Keratinocyte (primary cell): ENCODE results near the gene TECPR1. TPM values are rescaled to one million over a fixed set of nuclear protein-coding genes. Genes with fewer than 3 reads are reported as not detected.

ENCODE experiments used
- DNase-seq: peaks from one replicate; pipeline ENCODE4 v3.0.0-alpha.2; 2011; ENCODE audit warnings: low read depth, missing footprints, low spot score
- FAIRE-seq: peaks from 2 replicates; lab custom pipeline; 2011; peaks lifted over from hg19 to GRCh38; lab: Jason Lieb, UNC
- H2AFZ ChIP-seq: 2 replicates; pipeline ENCODE4 v1.6.0; 2012; ENCODE audit warnings: low read length, control low read depth, inconsistent platforms; ENCODE audit not compliant: control insufficient read depth
- H3K27ac ChIP-seq: 2 replicates; pipeline ENCODE4 v1.5.1; 2011; ENCODE audit warnings: low read length; ENCODE audit not compliant: control insufficient read depth, insufficient read depth
- H3K27me3 ChIP-seq: 3 replicates; pipeline ENCODE4 v1.6.0; 2011; ENCODE audit warnings: low read length; ENCODE audit not compliant: control insufficient read depth, insufficient read depth; ENCODE audit errors: extremely low read depth
- H3K36me3 ChIP-seq, 2 experiments: 2 replicates in 1 of 2; 3 replicates in 1 of 2; pipeline ENCODE4 v1.5.1; 2011; ENCODE audit warnings: low read length in 2 of 2, mild to moderate bottlenecking in 1 of 2; ENCODE audit not compliant: control insufficient read depth in 2 of 2, insufficient read depth in 2 of 2; ENCODE audit errors: extremely low read depth in 1 of 2
- H3K4me1 ChIP-seq: 3 replicates; pipeline ENCODE4 v1.5.1; 2011; ENCODE audit warnings: low read length; ENCODE audit not compliant: control insufficient read depth, insufficient read depth; ENCODE audit errors: extremely low read depth
- H3K4me2 ChIP-seq: 3 replicates; pipeline ENCODE4 v1.6.0; 2011; ENCODE audit warnings: low read depth, low read length; ENCODE audit not compliant: control insufficient read depth, insufficient read depth; ENCODE audit errors: extremely low read depth
- H3K4me3 ChIP-seq, 3 experiments: fragments of 200-600 bp in 1 of 3; sonication (generic) in 1 of 3; 2 replicates in 2 of 3; 3 replicates in 1 of 3; pipeline ENCODE4 v1.5.1; 2011 to 2016; ENCODE audit warnings: low read length in 3 of 3, mild to moderate bottlenecking in 3 of 3, control low read depth in 2 of 3, inconsistent platforms in 1 of 3, low read depth in 1 of 3, mixed read lengths in 1 of 3, mixed run types in 1 of 3, moderate library complexity in 1 of 3; ENCODE audit not compliant: control insufficient read depth in 2 of 3, insufficient read depth in 2 of 3; ENCODE audit errors: extremely low read depth in 1 of 3
- H3K79me2 ChIP-seq: 2 replicates; pipeline ENCODE4 v1.6.0; 2012; ENCODE audit warnings: low read length; ENCODE audit not compliant: control insufficient read depth, insufficient read depth
- H3K9ac ChIP-seq: 3 replicates; pipeline ENCODE4 v1.6.0; 2011; ENCODE audit warnings: low read length; ENCODE audit not compliant: control insufficient read depth, insufficient read depth; ENCODE audit errors: extremely low read depth
- H3K9me1 ChIP-seq: 3 replicates; pipeline ENCODE4 v1.6.0; 2011; ENCODE audit warnings: low read length; ENCODE audit not compliant: control insufficient read depth, insufficient read depth; ENCODE audit errors: extremely low read depth
- H3K9me3 ChIP-seq: 2 replicates; pipeline ENCODE4 v1.5.1; 2012; ENCODE audit warnings: low read depth, low read length; ENCODE audit not compliant: control insufficient read depth
- H4K20me1 ChIP-seq: 3 replicates; pipeline ENCODE4 v1.6.0; 2011; ENCODE audit warnings: low read length; ENCODE audit not compliant: control insufficient read depth, insufficient read depth; ENCODE audit errors: extremely low read depth
- EZH2 ChIP-seq: IDR thresholded peaks from one replicate; pipeline ENCODE4 v1.6.1; 2012; ENCODE audit warnings: inconsistent platforms, mild to moderate bottlenecking, low read length, moderate library complexity
- dilution Hi-C: fragments of 300-500 bp; cut with MboI; formaldehyde crosslinking; loops from one replicate; pipeline ENCODE4 v1.7.0; 2020; ENCODE audit warnings: low sequenced_read_pairs; ENCODE audit not compliant: extremely low pct_ligation_motif_present
- polyA plus RNA-seq, 5 experiments: library from polyadenylated mRNA; depleted of rRNA in 3 of 5; stranded (reverse) in 3 of 5; stranded (forward) in 1 of 5; unstranded in 1 of 5; fragments of >200 nt; gene quantifications; 1 replicate in 1 of 5; 2 replicates in 3 of 5; 3 replicates in 1 of 5; pipeline versions ENCODE4 v1.2.1 to v1.2.3, GENCODE V29; 2011 to 2012; ENCODE audit warnings: missing spikeins in 2 of 5, low read depth in 1 of 5, low replicate concordance in 1 of 5
- TF ChIP-seq, protein P1 (sequence below), 3 experiments: IDR thresholded peaks in 1 of 3; conservative IDR thresholded peaks in 1 of 3; optimal IDR thresholded peaks in 1 of 3; 2 replicates in 2 of 3; 3 replicates in 1 of 3; pipeline versions ENCODE3 to v1.5.1; 2011; ENCODE audit warnings: low read length in 3 of 3, mild to moderate bottlenecking in 3 of 3, moderate library complexity in 2 of 3, control low read depth in 1 of 3, inconsistent platforms in 1 of 3; ENCODE audit not compliant: insufficient read depth in 2 of 3; ENCODE audit errors: extremely low read depth in 1 of 3

The TECPR1 gene
- polyA plus RNA-seq, 1 donor (not counting 4 experiments of a cell fraction or from before 2014, with no cell fraction given): 2.4 TPM

DNA sequence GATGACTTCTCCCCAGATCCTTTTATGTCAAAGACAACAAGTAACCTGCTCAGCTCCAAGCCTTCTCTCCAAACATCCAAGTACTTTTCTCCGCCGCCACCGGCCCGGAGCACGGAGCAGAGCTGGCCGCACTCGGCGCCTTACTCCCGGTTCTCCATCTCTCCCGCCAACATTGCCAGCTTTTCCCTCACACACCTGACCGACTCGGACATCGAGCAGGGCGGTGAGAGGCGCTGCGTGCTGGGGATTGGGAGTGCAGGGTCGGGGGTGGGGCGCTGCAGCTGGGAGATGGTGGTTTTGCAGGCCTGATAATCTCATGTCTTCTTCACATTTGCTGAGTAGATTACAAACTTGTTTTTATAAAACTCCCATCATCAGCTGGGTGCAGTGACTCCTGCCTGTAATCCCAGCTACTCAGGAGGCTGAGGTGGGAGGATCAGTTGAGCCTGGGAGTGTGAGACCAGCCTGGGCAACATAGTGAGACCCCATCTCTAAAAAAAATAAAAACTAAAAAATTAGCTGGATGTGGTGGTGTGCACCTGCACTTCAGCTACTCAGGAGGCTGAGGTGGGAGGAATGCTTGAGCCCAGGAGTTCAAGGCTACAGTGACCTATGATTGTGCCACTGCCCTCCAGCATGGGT, 47.9 kb downstream of the TECPR1 start:
- H3K4me3 ChIP-seq: no peak overlapping the region
- H3K4me1 ChIP-seq: peaks cover 6% of the 10 kb centered on the region
- H3K9me3 ChIP-seq: no peaks in the 10 kb centered on the region
- no peak for DNase-seq
- dilution Hi-C loops: no loop called here
- no peaks in the 10 kb centered on the region for H3K27me3 ChIP-seq
- FAIRE-seq: no peak
- peaks cover 3 to 14% of the 10 kb centered on the region in 2 experiments for H3K36me3 ChIP-seq
- H4K20me1 ChIP-seq: peaks cover 4% of the 10 kb centered on the region
- no peak overlapping the region for H3K27ac ChIP-seq
- H2AFZ ChIP-seq: no peak overlapping the region
- H3K79me2 ChIP-seq: peaks cover 5% of the 10 kb centered on the region
- no peak overlapping the region for H3K4me2 ChIP-seq
- peaks cover 5% of the 10 kb centered on the region for H3K9me1 ChIP-seq
- H3K9ac ChIP-seq: no peak overlapping the region
- TF ChIP-seq, protein P1, sequence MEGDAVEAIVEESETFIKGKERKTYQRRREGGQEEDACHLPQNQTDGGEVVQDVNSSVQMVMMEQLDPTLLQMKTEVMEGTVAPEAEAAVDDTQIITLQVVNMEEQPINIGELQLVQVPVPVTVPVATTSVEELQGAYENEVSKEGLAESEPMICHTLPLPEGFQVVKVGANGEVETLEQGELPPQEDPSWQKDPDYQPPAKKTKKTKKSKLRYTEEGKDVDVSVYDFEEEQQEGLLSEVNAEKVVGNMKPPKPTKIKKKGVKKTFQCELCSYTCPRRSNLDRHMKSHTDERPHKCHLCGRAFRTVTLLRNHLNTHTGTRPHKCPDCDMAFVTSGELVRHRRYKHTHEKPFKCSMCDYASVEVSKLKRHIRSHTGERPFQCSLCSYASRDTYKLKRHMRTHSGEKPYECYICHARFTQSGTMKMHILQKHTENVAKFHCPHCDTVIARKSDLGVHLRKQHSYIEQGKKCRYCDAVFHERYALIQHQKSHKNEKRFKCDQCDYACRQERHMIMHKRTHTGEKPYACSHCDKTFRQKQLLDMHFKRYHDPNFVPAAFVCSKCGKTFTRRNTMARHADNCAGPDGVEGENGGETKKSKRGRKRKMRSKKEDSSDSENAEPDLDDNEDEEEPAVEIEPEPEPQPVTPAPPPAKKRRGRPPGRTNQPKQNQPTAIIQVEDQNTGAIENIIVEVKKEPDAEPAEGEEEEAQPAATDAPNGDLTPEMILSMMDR (optimal IDR thresholded peaks at IDR 0.05 in 1 of 3, IDR thresholded peaks at IDR 0.05 in 1 of 3, conservative IDR thresholded peaks at IDR 0.05 in 1 of 3; ENCODE audit: extremely low read depth in 1 of 3, insufficient read depth in 2 of 3, low read length in 3 of 3): no peak
- no peak for TF ChIP-seq EZH2

DNA sequence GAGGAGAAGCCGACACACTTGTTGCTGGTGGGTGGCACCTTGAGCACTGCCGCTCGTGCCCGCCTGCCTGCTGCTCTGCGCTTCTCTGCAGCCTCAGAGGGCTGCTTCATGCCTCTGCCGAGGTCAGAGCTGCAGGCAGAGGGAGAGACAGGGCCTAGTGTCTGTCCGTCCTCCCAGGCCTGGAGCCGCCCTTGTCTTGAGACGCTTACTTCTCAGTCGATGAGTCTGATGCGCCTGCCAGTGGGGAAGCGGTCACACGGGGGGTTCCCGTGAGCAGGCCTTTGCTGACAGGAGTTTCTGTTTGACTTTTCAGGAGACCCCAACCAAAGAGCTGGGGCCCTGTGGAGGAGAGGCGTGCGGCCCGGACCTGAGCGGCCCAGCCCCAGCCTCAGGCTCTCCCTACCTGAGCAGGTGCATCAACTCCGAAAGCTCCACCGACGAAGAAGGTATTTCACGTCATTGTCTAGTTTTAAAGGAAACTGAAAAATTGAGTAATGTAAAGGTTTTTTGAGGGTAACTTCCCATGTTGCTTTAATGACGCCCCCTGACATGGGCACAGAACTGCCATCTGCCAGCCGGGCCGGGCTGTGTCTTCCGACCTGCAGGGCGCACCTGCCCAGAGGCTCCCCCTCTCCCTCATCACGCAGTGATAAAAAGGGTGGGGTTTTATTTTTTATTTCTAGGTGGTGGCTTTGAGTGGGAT, 48.6 kb downstream of the TECPR1 start:
- peaks cover 6% of the 10 kb centered on the region for H3K4me1 ChIP-seq
- H3K4me3 ChIP-seq: no peak overlapping the region
- no peak for DNase-seq
- H3K4me2 ChIP-seq: no peak overlapping the region
- H3K27me3 ChIP-seq: no peaks in the 10 kb centered on the region
- H3K79me2 ChIP-seq: peaks cover 8% of the 10 kb centered on the region
- no peaks in the 10 kb centered on the region for H3K9me3 ChIP-seq
- peaks cover 5% of the 10 kb centered on the region for H3K9me1 ChIP-seq
- dilution Hi-C loops: no loop called here
- H3K36me3 ChIP-seq: peaks cover 3 to 14% of the 10 kb centered on the region in 2 experiments
- no peak overlapping the region for H3K9ac ChIP-seq
- TF ChIP-seq, protein P1 (optimal IDR thresholded peaks at IDR 0.05 in 1 of 3, IDR thresholded peaks at IDR 0.05 in 1 of 3, conservative IDR thresholded peaks at IDR 0.05 in 1 of 3; ENCODE audit: extremely low read depth in 1 of 3, insufficient read depth in 2 of 3, low read length in 3 of 3): no peak
- TF ChIP-seq EZH2: no peak
- peaks cover 4% of the 10 kb centered on the region for H4K20me1 ChIP-seq
- FAIRE-seq: no peak
- H2AFZ ChIP-seq: no peak overlapping the region
- no peak overlapping the region for H3K27ac ChIP-seq
